ENCODE measurements around the gene KISS1R.

Gene KISS1R

DNA sequence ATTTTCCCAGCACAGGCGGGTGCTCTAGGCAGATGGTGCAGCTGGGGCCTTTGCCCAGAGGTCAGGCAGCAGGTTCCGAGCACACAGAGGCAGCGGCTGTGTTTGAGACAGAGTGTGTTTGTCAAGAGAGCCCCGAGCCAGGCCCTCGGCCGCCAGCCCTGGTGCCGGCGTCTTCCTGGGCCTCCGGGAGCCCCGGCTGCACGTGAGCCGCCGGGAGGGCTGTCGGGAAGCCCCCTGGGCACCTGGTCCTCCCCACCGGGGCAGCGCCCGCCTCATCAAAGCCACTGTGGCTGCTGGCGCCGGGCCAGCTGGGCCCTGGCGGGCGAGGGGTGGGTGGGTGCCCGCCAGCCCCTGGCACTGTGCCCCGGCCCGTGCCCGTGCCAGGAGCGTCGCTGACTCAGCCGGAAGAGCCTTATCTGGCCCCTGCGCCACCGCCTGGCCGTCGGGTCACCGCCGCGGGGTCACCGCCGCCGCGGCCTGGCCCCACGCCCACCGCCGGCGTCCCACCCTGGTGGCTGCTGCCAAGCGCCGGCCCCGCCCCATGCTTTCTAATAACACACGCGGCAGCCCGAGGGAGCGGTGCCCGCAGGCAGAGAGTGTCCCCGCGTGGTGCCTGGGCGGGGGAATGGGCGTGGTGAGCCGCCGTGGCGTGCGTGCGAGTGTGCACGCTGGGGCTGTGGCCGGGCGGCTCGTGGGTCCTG, 23.6 kb downstream of the KISS1R start:
- peak; percentile 82 for DNase-seq

DNA sequence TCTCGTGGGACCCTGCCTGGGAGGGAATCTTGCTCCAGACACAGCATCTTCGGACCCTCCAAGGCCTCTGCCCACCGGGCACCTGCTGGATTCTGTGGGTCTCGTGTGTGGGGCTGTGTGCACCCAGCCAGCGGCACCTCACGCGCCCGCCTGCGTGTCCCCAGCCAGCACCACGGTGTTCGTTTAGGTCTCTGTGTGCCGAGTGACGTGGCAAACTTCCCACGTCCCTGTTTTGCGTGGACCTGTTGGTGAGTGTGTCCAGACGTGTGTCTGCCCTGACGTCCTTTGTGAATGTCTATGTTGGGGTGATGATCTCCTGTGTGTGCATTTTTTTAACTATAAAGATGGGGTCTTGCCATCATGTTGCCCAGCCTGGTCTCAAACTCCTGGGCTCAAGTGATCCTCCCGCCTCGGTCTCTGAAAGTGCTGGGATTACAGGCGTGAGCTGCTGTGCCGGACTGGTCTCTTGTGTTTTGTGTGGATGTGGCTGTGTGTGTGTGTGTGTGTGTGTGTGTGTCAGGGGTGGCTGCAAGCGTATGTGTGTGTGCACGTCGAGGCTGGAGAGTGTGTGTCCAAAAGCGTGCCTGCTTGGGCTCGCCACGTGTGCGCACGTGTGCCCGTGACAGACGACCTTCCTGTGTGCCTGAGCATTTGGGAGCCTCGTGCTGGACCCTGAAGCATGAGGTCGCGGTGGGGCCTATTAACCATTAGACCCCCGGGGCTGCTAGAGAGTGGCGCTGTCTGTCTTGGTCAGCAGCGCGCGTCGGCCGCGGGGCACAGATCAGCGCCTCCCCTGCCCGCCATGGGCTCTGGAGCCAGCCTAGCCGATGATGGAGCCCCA, 24.4 kb downstream of the KISS1R start:
- DNase-seq, result no peak

DNA sequence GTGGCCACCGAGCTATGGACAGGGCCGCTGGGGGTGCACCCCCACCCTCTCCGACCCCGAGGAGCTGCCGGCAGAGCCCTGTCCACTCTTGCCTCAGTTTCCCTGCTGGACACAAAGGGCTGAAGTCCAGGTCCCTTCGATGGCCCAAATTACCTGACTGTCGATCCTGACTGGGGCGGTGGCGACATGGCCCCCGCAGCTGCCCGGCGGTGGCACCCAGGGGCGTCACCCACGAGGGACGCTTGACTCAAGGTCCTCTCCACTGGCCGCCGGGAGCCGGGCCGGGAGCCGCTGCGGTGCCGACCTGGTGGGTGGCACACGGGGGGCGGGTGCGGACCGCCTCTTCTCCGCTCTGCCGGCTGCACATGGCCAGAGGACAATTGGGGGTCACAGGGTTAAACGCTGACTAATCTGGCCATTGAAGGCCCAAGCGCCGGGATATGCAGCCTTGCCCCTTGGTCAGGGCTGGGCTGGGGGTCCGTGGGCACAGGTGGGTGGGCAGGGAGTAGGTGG, 25.1 kb downstream of the KISS1R start:
- no peak for DNase-seq

DNA sequence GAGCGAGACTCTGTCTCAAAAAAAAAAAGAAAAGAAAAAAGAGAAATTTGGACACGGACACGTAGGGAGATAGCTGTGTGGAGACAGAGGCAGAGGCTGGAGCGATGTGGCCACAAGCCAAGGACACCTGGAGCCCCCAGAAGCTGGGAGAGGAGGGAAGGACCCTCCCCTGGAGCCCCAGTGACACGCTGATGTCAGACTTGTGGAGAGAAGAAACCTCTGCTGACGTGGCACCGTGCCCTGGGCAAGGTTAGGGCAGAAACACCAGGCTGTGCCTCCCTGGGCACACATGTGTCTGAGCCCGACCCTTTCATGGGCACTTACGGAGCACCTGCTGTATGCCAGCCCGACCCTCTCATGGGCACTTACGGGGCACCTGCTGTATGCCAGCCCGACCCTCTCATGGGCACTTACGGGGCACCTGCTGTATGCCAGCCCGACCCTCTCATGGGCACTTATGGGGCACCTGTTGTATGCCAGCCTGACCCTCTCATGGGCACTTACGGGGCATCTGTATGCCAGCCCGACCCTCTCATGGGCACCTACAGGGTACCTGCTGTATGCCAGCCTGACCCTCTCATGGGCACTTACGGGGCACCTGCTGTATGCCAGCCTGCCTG, 26.5 kb downstream of the KISS1R start:
- DNase-seq, result no peak

DNA sequence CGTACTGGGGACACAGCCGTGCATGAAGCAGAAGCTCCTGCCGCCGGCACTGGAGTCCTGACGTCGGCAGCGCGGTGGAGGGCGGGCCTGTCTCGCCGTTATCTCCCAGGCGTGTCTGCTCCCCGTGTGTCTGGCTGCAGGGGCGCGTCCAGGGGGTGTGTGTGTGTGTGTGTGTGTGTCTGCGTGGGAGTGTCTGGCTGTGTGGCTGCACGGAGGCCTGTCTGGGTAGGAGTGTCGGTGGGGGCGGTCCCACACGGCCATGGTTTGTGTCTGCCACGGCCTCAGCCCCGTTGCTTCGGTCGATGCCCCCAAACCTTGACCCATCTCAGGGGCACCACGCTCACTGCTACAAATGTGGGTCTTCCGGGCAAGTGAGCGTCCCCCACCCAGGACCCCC, 27.0 kb downstream of the KISS1R start:
- no peak for DNase-seq

DNA sequence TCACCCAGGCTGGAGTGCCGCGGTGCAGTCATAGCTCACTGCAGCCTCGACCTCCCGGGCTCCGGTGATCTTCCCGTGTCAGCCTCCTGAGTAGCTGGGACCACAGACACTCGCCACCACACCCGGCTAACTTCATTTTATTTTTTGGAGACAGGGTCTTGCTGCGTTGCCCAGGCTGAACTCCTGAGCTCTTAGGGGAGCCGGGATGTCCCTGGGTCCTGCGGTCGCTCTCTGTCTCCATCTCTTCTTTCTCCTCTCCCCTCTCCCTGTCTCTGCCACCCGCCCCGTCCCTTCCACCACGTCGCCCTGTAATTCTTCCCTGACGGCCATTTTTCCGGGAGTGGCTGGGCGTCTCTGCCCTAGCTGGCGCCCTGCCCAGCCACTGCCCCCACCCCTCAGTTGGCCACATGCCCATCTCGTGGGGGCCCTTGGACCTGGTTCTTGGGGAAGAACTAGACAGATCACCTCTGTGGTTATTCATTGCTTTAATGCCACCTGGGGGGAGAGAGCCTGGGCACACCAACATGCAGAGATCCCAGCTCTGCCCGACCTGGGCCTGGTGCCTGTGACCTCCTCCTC, 27.6 kb downstream of the KISS1R start:
- no peak for DNase-seq

DNA sequence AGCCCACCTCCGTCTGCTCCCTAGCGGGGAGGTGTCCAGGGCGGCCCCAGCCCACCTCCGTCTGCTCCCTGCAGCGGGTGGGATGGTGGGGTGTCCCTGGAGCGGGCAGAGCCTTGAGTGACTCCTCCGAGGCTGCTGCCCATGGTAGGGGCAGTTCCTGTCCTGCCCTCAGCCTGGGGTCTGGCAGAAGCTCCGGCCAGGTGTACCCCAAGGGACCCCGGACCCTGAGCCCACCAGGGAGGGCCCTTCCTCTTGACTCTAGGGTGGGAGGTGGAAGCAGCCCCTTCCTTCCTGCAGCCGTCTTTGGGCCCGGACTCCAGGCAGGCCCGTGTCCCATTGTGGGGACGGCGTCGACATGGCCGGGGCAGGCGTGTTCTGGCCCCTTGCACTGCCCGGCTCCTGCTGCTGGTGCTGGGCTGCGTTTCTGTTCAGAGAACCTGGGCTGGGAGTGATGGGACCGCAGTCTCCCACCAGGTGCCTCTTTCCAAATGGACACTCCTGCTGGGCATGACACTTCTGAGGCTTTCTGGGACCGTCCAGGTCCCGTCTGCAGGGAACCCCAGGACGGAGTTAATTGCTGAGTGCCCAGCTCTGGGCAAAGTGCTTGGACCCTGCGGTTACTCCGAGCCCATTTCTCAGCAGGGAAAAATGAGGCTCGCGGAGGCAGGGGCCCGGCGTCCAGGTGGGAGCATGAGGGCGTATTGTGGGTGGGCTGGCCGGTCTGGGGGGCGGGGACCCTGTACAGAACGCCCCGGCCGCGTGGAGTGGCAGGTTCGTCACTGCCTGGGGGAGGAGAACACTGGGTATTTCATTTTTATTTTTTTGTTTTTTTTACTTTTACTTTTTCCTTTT, 28.5 kb downstream of the KISS1R start:
- no peak for DNase-seq

DNA sequence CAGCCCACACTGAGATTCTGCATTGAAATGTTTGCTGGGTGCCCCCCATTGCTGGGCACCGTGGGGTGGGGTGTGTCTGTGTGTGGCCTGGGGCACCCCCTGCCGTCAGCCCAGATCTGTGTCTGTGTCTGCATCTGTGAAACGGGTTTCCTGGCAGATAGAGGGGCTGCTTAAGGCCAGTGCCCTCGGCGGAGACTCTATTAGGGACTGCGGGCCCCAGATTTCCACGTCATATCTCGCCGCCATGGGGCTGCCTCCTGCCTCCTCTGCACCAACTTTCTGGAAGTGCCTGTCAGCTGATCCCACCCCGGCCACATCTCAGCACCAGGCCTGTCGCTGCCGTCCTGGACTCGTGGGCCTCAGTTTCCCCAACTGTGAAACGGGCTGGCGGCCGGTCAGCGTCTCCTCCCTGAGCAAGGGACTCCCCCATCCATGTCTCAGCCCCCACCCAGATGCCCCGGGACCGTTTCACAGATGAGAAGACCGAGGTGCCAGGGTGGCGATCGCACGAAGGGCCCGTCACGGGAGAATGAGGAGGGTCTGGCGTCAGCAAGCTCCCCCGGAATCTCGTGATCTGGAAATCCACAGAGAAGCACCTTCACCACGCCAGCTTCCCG, 30.1 kb downstream of the KISS1R start:
- no peak for DNase-seq

DNA sequence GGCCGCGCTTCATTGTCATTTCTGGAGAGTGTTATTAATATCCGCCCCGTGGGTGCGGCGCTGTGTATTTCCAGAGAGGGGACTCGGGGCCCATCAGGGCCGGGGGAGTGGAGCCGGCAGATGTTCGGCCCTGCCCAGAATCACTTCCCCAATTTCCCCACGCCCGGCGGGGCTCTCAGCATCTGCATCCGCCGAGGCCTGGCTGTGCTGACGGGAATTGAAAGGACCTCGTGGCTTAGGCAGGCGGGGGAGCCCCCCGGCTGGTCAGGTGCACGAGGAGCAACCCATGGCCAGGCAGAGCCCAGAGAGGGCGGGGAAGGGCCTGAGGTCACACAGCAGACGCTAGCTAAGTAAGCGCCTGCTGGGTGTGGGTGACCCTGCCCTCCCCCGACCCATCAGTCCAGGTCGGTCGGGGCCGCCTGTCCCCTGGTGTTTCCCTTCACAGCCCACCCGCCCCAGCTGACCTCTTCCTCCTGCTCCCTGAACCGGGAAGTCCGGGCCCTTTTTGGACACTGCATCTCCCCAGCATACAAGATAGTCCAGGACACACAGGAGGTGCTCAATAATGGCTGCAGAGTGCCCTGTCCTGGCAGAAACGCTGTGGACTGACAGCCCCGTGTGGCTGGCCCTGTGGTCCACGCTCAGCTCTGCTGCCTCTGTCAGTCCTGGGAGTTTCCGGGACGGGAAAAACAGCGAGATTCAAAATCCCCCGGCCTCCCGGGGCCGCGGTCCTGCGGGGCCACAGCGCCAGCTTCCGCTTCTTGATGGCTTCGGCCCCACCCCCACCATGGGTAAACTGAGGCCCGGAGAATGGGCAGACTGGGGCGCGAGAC, 30.8 kb downstream of the KISS1R start:
- DNase-seq, result no peak

DNA sequence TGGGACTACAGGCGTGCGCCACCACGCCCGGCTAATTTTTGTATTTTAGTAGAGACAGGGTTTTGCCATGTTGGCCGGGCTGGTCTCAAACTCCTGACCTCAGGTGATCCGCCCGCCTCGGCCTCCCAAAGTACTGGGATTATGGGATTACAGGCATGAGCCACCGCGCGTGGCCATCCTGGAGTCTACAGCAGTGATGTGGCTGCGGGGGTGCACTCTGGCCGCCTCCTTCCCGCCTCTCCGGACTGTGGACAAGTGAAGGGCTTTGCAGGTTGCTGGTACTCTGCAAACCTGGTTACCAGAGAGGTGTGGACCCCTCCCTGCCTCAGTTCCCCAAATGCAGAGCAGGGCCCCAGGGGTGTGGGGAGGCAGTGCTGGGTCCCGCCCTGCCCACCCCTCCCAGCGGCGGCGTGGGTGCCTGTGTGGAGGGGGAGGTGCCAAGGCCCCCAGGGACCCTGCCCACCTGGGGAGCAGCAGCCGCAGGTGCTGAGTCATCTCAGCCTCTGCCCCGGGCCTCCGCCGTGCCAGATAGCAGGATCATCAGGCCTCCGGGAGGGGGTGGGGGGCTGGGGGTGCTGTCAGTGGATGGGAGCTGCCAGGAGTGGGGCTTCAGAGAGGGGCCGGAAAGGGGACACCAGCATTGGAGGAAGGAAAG, 31.8 kb downstream of the KISS1R start:
- DNase-seq, result no peak

DNA sequence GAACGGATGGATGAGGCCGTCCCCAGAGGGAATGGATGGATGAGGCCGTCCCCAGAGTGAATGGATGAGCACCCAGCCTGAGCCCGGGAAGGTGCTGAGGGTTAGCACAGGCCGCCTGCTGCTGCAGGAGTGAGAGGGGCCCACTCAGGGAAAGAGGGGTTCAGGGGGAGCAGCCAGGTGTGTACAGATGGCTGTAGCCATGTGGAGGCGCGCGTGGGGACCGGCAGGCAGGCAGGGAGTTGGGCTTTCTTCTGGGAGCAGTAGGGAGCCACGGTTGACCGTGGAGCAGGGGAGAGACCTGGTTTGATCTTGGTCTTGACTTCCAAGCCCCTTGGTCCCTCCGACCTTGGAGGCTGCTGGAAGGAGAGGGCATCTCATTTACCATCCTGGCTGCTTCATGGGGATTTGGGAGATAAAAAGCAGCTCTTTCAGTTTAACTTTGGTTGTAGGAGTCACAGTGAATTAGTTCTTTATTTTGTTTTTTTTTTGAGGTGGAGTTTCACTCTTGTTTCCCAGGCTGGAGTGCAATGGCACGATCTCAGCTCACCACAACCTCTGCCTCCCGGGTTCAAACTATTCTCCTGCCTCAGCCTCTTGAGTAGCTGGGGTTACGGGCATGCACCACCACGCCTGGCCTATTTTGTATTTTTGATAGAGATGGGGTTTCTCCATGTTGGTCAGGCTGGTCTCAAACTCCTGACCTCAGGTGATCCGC, 33.4 kb downstream of the KISS1R start:
- no peak for DNase-seq

DNA sequence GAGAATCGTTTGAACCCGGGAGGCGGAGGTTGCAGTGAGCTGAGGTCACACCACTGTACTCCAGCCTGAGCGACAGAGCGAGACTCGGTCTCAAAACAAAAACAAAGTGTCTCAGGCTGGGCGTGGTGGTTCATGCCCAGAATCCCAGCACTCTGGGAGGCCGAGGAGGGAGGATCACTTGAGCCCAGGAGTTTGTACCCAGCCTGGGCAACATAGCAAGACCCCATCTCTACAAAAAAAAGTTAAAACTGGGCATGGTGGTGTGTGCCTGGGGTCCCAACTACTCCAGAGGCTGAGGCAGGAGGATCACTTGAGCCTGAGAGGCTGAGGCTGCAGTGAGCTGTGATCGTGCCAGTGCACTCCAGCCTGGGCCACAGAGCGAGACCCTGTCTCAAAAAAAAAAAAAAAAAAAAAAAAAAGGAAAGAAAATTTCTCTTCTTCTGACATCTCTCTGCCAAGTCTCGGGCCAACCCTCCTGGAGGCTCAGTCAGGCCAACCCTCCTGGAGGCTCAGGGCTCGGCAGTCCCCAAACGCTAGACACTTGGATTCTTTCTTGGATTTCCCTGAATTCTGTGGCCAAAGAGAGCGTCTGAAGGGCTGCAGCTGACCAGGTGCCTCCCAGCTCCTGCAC, 35.0 kb downstream of the KISS1R start:
- no peak for DNase-seq

DNA sequence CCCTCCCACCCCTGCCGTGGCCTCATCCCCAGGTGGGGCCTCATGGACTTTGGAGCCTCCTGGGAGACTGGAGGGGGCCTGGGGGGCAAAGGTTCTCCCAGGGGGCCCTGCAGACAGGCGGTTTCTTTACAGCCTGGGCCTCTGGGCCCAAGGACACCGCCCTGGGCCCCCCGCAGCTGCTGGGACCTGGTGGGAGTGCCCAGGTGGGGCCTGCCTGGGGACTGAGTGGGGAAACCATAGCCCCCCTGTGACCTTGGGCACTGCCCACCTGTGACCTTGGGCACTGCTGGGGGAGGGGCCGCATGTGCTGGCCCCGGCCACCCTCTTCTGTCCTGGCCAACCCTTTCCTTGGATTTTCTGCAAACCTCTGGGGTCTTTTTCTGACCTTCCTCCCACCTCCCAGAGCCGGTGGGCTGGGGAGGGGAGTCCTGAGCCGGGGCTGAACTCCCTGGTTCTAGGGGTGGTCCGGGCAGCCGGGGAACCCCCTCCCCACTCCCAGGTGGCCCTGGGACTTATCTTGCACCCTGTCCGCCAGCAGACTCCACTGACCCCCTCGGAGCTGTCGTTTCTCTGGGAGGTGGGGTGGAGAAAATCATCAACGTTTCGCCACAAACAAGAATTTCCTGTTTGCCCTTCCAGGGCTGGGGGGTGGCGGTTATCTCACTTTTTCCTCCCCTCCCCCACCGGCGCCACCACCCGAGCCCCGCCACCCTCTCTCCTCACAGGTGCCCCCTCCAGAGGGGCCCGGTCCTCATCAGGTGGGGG, 35.7 kb downstream of the KISS1R start:
- no peak for DNase-seq

DNA sequence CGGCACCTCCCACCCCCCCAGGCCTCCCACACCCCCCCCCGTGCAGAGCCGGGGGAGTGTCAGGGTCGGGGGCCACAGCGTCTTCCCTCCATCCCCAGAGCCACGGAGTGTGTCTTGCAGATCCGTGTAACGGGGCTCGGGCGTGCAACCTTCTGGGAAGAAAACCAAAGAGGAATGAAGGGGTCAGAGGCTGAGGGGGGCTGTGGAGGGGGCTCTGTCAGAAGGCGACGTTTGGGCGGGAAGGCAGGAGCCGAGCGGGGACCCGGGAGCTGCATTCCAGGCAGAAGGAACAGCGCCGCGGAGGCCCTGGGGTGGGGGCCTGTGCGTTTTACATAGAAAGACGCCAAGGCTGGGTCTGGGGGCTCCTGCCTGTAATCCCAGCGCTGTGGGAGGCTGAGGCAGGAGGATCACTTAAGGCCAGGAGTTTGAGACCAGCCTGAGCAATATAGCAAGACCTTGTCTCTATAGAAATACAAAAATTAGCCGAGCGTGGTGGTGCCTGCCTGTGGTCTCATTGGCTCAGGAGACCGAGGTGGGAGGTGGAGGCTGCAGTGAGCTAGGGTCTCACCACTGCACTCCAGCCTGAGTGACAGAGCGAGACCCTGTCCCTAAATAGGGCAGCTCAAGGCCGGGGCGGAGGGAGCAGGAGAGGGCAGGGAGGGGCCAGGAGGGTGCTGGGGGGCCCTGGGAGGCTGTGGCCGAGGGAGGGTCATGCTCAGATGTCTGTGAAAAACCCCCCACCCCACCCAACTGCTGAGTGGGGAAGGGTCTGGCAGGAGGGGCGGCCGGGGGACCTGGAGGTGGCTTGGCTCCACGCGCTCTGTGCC, 36.5 kb downstream of the KISS1R start:
- DNase-seq, result no peak

DNA sequence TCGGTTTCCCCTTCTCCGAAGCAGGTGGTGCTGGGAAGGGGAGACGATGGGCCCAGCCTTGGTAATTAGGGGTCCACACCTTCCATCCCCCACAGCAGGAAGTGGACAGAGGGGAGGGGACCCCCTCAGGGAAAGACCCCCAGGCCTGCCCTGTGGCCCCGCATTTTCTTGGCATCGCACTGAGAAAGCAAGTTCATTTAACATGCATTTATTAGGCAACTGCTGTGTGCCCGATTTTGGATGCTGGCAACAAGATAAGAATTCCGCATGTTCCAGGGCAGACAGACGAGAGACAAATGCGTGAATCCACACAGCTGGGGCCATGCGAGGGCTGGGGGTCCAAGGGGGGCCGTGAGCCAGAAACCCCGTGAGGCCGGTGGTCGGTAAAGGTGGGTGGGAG, 37.1 kb downstream of the KISS1R start:
- no peak for DNase-seq

DNA sequence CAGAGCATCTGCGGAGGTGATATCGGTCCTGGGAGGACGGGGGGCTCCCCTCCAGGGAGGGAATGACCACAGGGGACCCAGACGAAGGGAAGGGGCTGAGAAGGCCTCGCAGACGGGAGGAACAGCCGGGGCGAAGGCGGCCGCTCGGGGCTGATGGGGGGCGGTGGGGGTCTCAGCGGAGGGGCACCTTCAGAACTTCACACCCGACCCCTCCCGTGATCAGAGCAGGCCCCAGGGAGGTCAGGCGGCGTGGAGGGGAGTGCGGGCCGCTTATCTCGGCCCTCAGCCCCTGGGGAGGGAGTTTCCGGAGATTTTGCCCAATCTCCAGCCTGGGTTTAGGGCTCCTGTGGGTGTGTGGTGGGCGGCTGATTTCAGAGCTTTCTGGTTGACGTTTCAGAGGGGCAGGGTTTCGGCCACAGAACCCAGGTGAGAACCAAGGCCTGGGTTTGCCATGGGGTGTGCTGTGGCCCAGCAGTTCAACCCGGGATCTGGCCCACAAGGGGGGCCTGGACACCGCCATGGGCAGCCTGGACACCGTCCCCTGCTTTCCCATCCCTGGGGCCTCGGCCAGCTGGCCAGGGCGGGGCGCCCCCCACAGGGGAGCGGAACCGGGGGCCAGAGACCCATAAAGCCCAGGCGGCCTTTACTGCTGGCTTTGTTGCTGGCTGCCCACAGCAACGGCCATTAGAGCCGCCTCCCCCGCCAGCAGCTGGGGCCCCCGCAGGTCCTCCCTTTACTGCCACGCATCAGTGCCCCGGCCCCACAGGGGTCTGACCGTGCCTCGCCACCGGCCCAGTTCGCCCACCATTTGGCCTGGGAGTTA, 37.8 kb downstream of the KISS1R start:
- no peak for DNase-seq

All from activated CD8-positive, alpha-beta memory T cell treated with anti-CD3 and anti-CD28 coated beads for 24 hours (primary cell).